Loucy (cell line): ENCODE results near the gene DEXI.

Experiments used
- H2AFZ ChIP-seq: fragments of 200-600 bp; sonication (generic); 2 replicates; pipeline ENCODE4 v1.6.0; 2016; ENCODE audit warnings: antibody characterized with exemption, mild to moderate bottlenecking, low read length, moderate library complexity
- H3F3A ChIP-seq: fragments of 200-600 bp; 2 replicates; pipeline ENCODE4 v1.6.0; 2016; ENCODE audit warnings: antibody characterized with exemption, low read depth, mild to moderate bottlenecking
- H3K27me3 ChIP-seq: fragments of 200-600 bp; sonication (generic); 2 replicates; pipeline ENCODE4 v1.6.1; 2014; ENCODE audit warnings: low read length, mild to moderate bottlenecking; ENCODE audit not compliant: insufficient read depth, poor library complexity, severe bottlenecking
- H3K36me3 ChIP-seq: fragments of 200-600 bp; sonication (generic); 2 replicates; pipeline ENCODE4 v1.6.1; 2016; ENCODE audit warnings: low read length; ENCODE audit not compliant: insufficient read depth
- H3K4me1 ChIP-seq: fragments of 200-600 bp; sonication (generic); 2 replicates; pipeline ENCODE4 v1.5.1; 2014; ENCODE audit warnings: low read length, mild to moderate bottlenecking; ENCODE audit not compliant: insufficient read depth, poor library complexity, severe bottlenecking
- H3K4me2 ChIP-seq: fragments of 200-600 bp; sonication (generic); 2 replicates; pipeline ENCODE4 v1.6.0; 2014; ENCODE audit warnings: antibody characterized with exemption, low read length, low read depth, mild to moderate bottlenecking; ENCODE audit not compliant: poor library complexity, severe bottlenecking
- H3K4me3 ChIP-seq: fragments of 200-600 bp; sonication (generic); 2 replicates; pipeline ENCODE4 v1.5.1; 2014; ENCODE audit warnings: low read length, mild to moderate bottlenecking, mixed read lengths; ENCODE audit not compliant: poor library complexity, severe bottlenecking
- H3K79me2 ChIP-seq: fragments of 200-600 bp; sonication (generic); 2 replicates; pipeline ENCODE4 v1.6.1; 2014; ENCODE audit warnings: low read length; ENCODE audit not compliant: insufficient read depth
- H3K9ac ChIP-seq: fragments of 200-600 bp; sonication (generic); 2 replicates; pipeline ENCODE4 v1.6.0; 2014; ENCODE audit warnings: mild to moderate bottlenecking, low read depth, low read length, moderate library complexity; ENCODE audit not compliant: poor library complexity, severe bottlenecking
- H3K9me2 ChIP-seq: fragments of 200-600 bp; sonication (generic); replicated peaks from 2 replicates; pipeline ENCODE4 v1.6.1; 2016; ENCODE audit warnings: low read depth, low read length, mixed read lengths
- H3K9me3 ChIP-seq: fragments of 200-600 bp; sonication (generic); 2 replicates; pipeline ENCODE4 v1.6.1; 2014; ENCODE audit warnings: mild to moderate bottlenecking, antibody characterized with exemption, low read length, low read depth; ENCODE audit not compliant: insufficient read depth
- H4K20me1 ChIP-seq: fragments of 200-600 bp; sonication (generic); 2 replicates; pipeline ENCODE4 v1.6.0; 2014; ENCODE audit warnings: antibody characterized with exemption, low read length, mild to moderate bottlenecking; ENCODE audit not compliant: insufficient read depth, poor library complexity, severe bottlenecking
- EZH2phosphoT487 ChIP-seq: fragments of 200-600 bp; IDR thresholded peaks from 2 replicates; pipeline ENCODE4 v1.6.1; 2018; ENCODE audit warnings: antibody characterized with exemption, mild to moderate bottlenecking, moderate library complexity, borderline replicate concordance
- TF ChIP-seq, protein P1 (sequence below): fragments of 200-600 bp; sonication (generic); conservative IDR thresholded peaks from 2 replicates; pipeline ENCODE4 v1.5.1; 2014; ENCODE audit warnings: mild to moderate bottlenecking, antibody characterized with exemption, low read length

Gene DEXI

DNA sequence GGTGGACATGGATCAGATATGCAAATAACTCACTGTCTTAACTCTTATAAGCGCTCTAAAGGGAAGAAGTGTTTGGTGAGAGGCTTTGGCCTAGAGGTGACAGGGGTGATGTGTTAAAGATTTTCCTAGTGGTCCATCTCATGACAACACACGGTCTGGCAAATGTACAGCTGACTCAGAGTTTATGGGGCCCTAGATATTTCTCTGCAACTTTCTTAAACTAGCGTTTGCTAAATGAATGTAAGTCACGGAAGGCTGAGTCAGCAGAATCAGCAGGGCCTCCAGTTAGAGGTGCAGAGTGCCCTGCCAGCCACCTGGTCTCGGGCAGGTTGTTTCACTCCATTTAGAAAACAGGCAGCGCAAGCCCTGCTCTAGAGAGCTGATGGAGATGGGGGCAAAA is 42.2 kb upstream of the DEXI start:
- Histone ChIP-seq H3K27me3 (no peaks in the 10 kb centered on the region), H3K4me1 (peaks cover 11% of the 10 kb centered on the region), H4K20me1 (no peaks in the 10 kb centered on the region), H3K9ac (no peak overlapping the region), H3K9me2 (no peaks in the 10 kb centered on the region), H3K4me2 (no peak overlapping the region), H3K79me2 (no peaks in the 10 kb centered on the region), H3F3A (no peaks in the 10 kb centered on the region), H3K4me3 (no peak overlapping the region), H3K9me3 (no peaks in the 10 kb centered on the region), H3K36me3 (no peaks in the 10 kb centered on the region; the same call in 1 of the 2 replicates), H2AFZ (no peak overlapping the region)
- TF ChIP-seq EZH2phosphoT487, result no peak

DNA sequence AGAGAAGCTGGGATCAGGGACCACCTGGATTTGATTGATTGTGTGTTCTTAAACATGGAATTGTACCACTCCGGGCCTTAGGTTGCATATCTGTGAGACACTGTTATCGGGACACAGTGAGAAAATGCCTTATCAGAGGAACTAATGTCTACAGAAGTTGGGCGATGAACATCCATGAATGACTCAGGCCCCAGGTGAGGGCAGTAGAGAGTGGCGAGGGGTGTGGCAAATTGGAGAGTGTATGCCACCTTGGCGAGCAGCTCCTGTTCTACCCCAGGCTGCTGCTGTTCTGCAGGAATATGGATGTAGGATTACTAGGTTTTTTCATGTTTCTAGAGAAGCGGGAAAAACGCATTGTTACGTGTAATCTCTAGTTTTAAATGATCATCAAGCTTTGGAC is 40.9 kb upstream of the DEXI start:
- Histone ChIP-seq H3F3A (no peaks in the 10 kb centered on the region), H2AFZ (no peak overlapping the region), H3K4me3 (no peak overlapping the region), H3K4me1 (peaks cover 9% of the 10 kb centered on the region), H3K9me3 (no peaks in the 10 kb centered on the region), H3K79me2 (no peaks in the 10 kb centered on the region), H3K9ac (no peak overlapping the region), H3K27me3 (no peaks in the 10 kb centered on the region), H4K20me1 (no peaks in the 10 kb centered on the region), H3K36me3 (no peaks in the 10 kb centered on the region; the same call in 1 of the 2 replicates), H3K4me2 (no peak overlapping the region), H3K9me2 (no peaks in the 10 kb centered on the region)
- TF ChIP-seq, protein P1, sequence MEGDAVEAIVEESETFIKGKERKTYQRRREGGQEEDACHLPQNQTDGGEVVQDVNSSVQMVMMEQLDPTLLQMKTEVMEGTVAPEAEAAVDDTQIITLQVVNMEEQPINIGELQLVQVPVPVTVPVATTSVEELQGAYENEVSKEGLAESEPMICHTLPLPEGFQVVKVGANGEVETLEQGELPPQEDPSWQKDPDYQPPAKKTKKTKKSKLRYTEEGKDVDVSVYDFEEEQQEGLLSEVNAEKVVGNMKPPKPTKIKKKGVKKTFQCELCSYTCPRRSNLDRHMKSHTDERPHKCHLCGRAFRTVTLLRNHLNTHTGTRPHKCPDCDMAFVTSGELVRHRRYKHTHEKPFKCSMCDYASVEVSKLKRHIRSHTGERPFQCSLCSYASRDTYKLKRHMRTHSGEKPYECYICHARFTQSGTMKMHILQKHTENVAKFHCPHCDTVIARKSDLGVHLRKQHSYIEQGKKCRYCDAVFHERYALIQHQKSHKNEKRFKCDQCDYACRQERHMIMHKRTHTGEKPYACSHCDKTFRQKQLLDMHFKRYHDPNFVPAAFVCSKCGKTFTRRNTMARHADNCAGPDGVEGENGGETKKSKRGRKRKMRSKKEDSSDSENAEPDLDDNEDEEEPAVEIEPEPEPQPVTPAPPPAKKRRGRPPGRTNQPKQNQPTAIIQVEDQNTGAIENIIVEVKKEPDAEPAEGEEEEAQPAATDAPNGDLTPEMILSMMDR, result peak; percentile 30
- no peak for TF ChIP-seq EZH2phosphoT487

DNA sequence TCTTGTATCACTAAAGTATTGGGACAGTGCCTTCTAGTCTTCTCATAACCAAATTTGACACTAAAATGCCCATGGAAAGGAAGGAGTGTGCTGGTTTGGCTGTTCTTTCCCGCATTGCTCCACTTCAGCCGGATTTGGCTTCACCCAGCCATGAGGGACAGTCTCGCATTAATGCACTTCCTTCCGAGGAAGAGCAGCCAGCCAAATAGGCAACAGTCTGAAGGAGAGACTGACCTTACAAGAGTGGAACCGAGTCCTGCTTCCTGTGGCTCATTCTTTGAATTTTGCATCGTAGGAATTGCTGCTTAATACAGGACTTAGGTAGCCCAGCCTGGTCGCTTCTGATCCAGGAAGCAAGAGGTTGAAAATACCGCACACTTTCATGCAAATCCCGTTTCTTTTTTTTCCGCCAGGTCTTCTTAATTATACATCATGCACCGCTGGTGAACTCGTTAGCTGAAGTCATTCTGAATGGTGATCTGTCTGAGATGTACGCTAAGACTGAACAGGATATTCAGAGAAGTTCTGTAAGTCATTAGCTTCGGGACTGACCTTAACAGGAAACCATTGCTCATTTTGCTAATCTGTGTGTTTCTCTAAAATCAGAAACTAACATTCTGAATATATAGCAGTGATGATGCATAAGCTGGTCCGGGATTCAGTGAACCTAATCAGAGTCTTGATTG is 40.3 kb upstream of the DEXI start:
- H2AFZ ChIP-seq, result no peak overlapping the region
- TF ChIP-seq, protein P1, result no peak
- TF ChIP-seq EZH2phosphoT487, result no peak
- no peak overlapping the region for H3K4me2 ChIP-seq

More for the DNA sequence above, 40.3 kb upstream of the DEXI start:
- Histone ChIP-seq H3K27me3 (no peaks in the 10 kb centered on the region), H3K9ac (no peak overlapping the region), H3K9me3 (no peaks in the 10 kb centered on the region), H3K9me2 (no peaks in the 10 kb centered on the region), H3K4me1 (peaks cover 3% of the 10 kb centered on the region), H3K79me2 (no peaks in the 10 kb centered on the region), H3K4me3 (no peak overlapping the region), H3F3A (no peaks in the 10 kb centered on the region), H4K20me1 (no peaks in the 10 kb centered on the region), H3K36me3 (no peaks in the 10 kb centered on the region; the same call in 1 of the 2 replicates)
